ELF-1 (cell line): Measurements from ENCODE around the gene KPTN.
A peak's percentile ranks its signal among the peaks of the same experiment; 100 is the strongest.

ENCODE experiments used
- DNase-seq: peaks from one replicate; pipeline ENCODE4 v3.0.0-alpha.2; 2016; ENCODE audit warnings: low read depth, low spot score

Gene KPTN

DNA sequence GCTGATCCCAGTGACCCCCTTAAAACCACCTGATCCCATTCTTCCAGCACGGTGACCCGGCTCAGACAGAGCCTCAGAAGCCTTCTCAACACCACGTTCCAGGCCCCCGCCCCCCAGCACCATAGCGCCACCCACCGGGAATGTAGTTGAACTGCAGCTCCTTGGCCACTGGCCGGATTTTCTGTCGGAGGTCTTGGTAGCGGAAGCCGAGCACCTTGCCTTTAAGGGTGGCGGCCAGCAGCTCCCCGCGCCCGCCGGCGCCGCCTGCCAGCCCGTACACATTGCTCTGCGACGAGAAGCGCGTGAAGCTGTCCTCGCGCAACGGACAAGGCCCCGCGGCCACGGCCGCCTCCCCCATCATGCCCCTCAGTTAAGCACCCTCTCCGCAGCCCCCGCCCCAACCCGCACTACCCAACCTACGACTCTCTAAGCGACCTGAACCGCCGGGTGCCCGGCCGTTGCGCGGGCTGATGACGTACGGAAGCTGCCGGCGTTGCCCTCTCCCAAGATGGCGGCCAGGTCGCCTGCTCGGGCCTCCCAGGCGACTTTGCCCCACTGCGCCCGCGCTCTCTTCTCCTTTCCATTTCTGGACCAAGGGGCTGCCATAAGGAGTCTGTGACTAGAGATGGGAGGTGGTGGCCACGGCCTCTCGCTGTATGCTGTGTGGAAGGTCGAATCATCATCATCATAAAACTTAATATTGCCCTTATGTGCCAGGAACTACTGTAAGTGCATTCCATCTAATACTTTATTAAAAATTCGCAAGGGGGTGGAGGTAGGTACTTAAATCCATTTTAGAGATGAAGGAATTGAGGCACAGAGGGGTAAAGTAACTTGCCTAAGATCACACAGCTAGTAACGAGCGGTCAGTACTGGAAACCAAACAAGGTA, at the start of gene KPTN:
TSS of gene KPTN (minus strand) at position 420 of the 891 bp plus-strand sequence. CDS start at position 361, 59 bp downstream.
- peak; percentile 95 for DNase-seq

DNA sequence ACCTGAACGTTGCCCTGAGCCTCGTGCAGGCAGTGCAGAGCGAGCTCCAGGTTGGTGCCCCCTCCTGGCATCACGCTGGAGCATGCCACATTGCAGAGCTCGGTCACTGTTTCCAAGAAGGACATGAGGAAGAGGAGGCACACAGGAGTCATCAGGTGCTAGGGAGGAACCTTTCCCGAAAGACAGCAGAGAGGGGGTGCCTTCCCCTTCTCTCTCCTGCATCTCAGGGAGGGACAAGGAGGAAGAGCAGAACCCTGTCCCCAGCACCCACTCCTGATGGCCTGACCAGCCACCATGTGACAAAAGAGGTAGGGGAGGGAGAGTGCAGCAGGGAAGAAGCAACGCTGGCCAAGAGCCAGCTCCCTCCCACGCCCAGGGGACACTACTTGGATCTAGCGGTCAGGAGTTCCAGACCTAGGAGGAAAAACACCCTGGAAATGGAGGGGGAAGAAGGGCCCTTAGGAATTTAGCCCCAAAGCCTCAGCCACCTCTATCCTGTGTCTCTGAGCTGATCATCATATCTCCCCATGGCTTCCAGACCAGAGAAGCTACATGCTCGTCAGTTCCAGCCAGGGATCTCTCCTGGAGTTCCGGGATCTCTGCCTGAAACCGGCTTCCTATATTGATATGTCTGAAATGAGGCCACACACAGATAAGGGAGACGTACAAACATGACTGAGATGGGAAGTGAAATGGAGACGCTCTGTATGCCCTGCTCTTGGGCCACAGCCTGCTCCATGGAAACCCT, 47.8 kb upstream of the KPTN start:
- DNase-seq: no peak

DNA sequence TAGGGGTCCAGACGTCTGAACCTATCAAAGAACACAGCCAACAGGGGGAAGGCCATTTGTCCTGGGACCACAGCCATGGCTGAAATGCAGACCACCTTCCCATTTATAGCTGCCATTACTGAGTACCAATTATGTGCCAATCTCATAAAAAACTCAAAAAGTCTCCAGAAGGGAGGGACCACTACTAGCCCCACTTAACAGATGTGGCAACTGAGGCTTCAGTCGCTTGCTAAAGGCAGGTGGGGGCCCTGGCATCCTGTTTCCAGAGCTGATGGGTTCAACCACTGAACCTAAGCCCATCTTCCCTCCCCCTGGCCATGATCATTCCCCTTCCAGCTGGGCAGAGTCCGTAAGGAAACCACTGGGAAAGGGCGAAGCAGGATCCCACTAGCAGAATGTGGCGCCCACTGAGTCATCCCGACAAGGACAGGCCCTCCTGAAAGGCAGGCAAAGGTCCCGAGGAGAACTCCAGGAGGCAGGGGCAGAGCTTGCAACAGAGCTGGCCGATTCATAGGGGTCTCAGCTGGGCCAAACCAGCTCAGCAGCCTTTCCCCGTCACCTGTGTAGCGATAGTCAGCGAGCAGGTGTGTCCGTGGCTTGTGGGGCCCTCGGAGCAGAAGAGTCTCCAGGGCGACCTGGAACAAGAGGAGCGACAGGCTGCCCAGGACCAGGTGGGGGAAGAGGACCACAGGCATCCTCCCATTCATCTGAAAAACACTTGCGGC, 45.2 kb upstream of the KPTN start:
- no peak for DNase-seq

DNA sequence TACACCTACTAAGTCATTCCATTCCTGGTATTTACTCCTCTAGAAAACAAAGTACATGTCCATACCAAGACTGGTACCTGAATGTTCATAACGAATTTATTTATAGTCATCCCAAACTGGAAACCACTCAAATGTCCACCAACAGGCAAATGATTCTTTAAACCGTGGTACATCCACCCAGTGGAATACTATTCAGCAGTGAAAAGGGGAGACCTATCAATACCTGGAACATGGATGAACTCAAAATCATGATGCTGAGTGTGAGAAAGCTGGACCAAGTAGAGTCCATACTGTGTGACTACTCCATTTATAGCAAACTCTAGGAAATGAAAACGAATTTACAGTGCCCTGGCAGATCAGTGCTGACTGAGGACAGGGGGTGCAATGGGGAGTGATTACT, 42.8 kb upstream of the KPTN start:
- DNase-seq: no peak

DNA sequence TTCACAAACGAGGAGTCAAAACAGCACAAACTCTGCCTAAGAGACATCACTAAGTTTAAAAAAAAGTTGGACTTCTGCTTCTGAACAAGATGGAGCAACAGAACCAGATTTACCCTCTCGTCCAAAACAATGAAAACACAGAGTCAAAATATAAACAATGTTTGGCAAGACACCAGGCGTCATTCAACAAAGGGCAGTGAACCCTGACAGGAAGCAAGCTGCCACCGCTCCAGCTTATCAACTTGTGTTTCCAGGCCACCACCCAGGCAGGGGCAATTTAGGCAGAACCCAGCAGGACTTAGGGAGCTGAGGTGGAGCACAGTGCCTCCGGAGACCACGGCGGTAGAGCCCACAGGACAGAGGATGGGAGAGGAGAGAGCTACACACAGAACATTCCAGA, 39.5 kb upstream of the KPTN start:
- DNase-seq: no peak

DNA sequence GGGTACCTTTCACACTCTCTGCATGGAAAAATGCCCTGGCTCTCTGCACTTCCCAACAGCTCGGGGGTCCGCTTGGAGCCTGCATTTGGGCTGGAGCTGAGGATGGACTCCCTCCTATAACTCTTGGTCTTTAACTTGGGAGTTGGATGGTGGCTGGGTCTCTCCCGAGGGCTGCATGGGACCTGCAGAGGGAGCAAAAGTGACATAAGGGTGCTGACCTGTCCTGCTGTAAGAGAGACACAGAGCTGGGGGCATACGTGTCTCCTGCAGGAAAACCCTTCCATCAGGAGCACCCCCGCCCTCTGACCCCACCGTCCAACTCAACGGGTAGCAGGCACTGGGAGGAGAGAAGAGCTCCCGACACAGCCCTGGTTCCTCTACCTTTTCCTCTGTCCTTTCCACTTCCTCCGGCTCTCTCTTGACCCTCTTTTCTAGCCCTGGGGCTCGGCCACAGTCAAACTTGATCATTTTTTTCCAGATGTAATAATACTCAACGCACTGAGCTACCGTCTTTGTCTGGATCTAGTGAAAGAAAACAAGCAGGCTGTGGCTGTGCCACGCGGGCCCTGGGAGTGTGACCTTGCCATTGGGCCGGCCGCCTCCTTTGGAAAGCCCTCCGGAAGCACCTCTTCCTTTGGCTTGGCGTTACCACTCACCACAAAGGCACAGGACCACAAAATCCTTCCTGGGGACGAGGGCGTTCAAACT, 37.6 kb upstream of the KPTN start:
- no peak for DNase-seq

DNA sequence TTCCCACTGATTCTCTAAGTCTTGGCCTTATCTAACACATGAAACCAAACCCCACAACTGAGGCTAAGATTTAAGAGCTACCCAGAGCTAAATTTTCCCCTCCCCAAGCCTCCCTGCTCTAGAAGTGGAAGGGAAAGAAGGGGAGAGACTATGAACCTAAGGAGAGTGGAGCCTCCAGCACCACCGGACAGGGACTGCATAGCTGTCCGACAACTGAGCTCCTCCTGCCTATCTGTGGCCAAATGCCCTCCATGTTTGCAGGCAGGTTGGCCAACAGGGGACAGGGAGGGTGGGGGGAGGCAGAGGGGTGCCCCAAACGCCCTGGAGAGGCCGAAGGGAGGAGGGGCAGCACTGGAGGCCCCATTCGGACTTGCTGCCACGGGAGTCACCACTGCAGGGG, 36.8 kb upstream of the KPTN start:
- no peak for DNase-seq

DNA sequence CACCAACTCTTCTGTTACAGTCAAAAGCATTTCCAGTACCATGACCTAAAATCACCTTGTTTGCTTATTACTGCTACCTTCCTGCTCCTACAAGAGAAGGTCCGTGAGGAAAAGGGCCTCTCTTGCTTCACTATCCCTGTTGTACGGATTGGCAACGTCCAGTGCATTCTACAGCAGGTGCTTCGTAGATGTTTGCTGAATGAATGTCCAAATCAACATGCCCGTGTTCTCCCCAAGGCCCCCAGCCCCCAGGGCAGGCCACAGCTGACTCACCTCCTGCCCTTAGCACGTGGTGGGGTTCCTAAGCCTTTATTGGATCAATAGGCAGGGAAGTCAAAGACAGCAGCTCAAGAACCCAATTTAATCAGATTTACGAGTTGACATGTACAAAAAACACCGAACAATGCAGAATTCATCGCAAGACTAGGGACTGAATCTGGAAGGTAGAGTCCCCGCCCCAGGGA, 36.4 kb upstream of the KPTN start:
- no peak for DNase-seq

DNA sequence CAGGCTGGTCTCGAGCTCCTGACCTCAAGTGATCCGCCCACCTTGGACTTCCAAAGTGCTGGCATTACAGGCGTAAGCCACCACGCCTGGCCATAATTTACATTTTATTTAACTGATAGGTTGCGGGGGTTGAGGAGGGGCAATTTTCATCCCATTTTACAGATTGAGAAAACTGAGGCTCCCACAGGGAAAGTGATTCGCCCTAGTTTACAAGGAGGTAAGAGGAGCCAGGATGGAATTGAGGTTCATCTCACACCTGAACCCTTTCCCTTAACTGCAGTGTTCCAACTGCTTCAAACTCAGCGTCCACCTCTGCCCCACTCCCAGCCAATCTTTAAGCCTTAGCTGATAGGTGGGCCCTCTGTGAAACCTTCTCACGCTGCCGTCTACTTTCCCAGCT, 34.8 kb upstream of the KPTN start:
- no peak for DNase-seq

DNA sequence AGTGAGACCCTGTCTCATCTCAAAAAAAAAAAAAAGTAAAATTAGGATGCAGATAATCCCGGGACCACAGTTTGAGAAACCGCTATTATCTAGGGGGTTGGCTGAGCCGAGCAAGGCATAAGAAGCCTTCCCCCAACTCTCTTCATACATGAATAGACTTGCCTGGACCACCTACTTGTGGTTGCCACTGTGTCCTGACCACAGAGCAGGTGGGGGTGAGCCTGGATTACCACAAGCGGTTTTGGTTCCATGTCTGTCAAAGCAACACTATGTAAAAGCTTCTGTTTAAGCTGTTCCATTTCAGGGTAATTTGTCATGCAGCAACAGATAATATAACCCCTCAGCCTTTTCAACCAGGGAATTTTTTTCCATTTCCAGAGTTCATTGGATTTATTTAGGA, 34.1 kb upstream of the KPTN start:
- no peak for DNase-seq

DNA sequence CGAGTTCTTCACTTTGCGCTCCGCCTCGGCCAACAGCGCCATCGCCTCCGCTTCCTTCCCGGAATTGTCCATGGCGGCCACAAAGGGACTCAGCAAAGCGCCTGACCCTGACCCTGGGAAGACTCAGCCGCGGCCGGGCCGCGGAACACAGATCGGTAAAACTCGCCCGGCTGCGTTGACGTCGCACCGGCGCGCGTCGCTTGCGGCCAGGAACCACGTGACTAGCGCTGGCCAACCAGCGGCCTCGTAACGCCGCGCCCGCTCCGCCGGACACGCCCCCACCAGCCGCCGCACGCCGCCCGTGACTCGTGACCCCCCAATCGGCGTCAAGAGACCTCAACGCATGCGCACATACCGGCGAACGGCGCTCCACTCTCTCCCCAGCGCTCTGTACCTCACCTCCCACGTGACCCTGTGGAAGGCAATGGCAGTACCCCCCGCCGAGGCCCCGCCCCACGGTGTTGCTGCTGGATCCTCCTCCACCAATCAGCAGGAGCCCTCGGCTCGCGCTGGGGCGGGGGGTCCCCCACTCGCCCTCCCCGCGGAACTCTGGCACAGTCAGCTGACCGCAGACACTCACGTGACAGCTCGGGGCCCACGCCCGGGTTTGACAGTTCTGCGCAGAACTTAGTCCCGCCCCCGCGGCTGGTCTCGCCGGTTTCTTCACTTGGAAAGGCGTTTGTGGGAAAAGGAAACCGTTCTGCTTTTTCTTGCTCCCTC, 31.0 kb upstream of the KPTN start, which contains the start of gene NAPA:
TSS of gene NAPA (minus strand) at position 195 of the 720 bp plus-strand sequence. CDS start at position 72, 123 bp downstream.
- peak; percentile 100 for DNase-seq

DNA sequence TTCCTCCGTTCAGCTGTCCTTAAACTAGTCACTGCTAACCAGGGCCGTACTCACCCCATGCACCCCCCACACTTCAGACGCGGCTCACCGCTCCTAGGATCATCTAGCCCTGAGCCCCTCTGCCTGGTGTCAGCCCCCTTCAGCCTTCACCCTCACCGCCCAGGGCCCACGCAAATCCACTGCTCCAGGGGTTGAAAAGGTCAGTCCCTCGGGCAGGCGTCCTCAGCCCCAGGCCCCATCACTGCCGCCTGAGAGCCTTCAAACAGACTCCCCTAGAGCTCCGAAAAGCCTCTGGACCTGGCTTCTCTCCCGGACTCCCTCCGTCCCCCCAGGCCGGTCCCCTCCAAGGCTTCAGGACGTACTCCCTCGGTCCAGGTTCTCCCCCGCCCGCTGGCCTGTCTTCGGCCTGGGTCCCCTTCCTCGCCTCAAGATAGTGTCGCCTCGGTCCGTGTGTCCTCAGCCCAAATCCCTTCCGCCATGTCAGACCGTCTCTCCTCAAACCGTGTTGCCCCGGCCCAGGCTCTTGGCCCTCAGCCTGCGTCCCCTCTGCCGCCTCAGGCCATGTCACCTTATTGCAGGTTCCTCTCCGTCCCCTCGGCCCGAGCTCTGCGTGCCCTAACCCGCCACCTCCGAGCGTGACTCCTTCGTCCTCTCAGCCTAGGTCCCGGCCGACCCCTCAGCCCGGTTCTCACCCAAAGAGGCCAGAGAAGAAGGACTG, 30.3 kb upstream of the KPTN start:
- no peak for DNase-seq

DNA sequence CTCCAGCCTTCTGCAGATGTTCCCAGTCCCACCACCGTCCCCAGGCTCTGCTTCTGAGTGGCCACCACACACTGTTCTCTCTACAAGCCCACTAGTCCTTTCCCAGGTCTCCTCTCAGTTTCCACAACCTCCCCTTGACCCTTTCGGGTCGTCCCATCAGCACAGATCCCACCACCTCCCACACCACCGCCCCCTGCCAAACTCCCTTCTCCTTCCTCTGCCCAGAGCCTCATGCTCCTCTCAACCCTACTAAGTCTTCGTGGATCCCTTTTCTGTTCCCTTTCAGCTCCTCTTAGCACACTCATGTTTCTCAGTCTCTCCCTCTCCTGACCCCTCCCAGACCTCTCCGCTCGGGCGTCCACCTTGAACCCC, 28.9 kb upstream of the KPTN start:
- no peak for DNase-seq

DNA sequence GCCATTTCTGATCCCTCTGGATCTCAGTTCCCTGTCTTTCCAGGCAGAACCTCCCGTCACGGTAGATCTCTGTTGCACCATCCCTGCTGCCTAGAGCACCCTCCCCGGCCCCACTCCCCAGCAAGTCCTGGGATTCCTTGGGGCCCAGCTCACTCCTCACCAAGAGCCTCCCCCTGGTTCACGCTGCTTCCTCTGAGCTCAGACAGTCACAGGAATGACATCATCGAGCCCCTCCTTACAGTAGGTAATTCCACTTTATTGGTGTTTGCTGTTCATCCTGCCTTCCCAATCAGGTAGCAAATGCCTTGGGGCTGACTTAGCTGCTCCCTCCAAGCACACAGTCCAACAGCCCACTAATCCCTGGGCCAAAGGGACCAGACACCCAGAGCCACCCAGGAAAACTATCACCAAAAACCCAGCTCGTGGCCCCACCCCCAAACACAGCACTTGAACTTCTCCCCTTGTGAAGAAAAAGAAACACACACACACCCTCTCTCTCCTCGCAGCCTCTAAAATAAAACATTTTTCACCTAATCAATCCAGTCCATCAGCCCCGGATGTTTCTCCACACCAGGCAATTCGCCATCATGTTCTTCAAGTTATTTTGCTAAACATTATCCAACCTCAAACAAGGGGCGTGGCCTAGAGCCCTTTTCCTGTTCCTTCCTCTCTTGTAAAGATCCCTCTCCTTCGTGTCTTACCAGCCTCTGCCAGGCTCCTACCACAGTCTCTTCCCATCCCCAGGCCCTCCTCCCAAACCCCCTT, 28.3 kb upstream of the KPTN start:
- no peak for DNase-seq

DNA sequence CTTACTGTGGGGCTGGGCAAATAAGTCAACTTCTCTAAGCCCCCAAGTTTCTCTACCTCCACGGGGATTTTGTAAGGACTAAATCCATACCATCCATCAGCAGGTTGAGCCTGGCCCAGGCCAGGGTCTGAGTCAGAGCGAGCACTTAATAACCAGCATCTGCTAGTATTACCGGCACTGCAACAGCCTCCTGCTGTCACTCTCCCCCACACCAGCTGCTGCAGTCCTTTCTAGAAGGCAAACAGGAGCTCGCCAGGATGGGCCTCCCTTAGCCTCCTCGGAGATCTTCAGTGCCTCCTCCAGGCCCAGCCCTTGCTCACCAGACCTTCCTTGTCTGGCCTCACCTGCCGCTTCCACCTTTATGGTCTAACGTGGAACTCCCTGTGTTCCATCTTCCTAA, 27.7 kb upstream of the KPTN start:
- DNase-seq: no peak

DNA sequence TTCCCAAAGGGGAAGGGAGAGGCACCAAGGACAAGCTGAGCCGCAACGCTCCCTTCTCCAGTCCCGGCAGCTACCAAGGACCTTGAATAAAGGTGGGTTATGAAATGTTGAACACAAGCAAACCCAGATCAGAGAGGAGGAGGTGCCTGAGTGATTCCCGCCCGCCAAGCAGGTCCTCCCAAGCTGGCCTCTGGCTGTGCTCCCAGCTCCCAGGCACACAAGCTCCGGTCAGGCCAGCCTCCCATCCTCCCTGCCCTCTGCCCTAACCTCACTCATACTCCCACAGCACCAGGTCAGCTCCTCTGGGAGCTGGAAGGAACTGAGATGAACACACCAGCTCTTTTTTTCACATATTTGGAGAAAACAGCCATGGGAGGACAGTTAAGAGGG, 27.1 kb upstream of the KPTN start:
- DNase-seq: no peak

DNA sequence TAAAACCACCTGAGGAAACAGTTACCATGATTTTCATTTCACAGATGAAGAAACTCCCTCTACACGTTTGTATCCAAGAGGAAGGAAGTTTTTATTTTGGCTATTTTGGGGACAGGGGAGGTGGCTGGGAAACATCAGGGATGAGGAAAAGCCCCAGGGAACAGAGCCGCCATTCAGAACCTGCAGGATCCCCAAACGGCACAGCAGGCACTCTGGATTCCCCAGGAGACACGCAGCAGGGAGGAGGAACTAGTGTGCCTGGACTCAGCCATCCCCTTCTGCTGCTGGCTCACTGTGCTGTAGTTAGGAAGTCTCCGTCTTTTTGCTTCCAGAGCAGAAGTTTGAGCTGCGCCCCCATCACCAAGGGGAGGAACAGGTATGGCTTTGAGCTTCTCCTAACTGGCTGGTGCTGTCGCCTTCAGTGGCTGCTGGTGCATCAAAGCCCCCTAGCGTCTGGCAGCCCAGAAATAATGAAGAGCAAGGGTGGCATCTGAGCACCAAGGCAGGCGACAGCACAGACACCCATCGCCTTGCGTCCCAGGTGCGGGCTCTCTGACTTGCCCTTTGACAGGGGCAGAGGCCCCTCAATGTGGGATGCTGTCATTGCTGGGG, 26.6 kb upstream of the KPTN start:
- DNase-seq: no peak

DNA sequence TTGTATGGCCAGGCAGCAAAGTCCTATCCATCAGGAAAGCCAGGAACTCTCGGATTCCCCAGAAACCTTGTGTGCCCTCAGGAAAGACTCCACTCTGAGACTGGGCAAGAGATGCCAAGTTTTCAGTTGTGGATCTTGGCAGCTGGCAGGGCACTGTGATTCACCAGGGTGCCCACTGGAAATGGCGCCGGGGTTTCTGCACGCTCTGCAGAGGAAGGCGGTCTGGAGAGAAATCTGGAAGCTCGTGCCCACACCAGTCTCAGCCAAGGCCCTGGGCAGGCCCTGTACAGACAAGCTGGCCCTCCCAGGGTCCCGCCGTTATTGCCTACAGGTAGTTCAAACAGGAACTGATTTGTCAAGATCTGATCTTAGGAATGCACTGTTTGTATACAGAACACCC, 26.0 kb upstream of the KPTN start:
- DNase-seq: no peak
